RCC 7860 (cell line): ENCODE results near the gene RIPOR2.
"Not testable (repeated sequence)": the region's sequence is repeated elsewhere in the genome, so short reads cannot be mapped to it uniquely, and the experiment has no call there.

Experiments
- DNase-seq: peaks from one replicate; pipeline ENCODE4 v3.0.0-alpha.2; 2015; ENCODE audit warnings: low spot score
- FAIRE-seq: peaks from 2 replicates; lab custom pipeline; 2012; peaks lifted over from hg19 to GRCh38; lab: Jason Lieb, UNC

Gene RIPOR2

DNA sequence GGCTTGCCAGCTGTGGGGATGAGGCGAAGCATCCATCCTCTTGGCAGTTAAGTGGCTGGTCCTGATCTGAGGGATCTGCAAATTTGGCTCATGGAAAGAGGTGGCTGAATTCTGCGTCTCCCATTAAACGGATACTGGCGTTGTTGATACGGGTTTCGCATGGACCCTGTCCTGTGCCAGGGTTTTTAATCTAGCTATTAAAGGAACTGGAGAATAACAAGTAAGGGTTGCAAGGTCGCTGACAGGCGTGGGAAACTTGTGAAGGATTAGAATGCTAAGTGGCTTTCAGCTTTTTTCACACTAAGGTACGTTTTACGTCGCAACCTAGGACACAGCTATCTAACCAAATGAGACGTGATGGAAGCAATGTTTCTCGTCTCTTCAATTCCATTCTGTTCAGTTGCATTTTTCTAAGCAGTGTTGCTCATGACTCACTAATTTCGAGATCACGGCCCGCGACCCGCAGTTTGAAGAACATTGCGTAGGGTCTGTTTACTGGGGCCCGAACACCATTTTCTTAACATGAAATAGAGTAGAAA, 160.2 kb downstream of the RIPOR2 start:
- DNase-seq, result no peak

DNA sequence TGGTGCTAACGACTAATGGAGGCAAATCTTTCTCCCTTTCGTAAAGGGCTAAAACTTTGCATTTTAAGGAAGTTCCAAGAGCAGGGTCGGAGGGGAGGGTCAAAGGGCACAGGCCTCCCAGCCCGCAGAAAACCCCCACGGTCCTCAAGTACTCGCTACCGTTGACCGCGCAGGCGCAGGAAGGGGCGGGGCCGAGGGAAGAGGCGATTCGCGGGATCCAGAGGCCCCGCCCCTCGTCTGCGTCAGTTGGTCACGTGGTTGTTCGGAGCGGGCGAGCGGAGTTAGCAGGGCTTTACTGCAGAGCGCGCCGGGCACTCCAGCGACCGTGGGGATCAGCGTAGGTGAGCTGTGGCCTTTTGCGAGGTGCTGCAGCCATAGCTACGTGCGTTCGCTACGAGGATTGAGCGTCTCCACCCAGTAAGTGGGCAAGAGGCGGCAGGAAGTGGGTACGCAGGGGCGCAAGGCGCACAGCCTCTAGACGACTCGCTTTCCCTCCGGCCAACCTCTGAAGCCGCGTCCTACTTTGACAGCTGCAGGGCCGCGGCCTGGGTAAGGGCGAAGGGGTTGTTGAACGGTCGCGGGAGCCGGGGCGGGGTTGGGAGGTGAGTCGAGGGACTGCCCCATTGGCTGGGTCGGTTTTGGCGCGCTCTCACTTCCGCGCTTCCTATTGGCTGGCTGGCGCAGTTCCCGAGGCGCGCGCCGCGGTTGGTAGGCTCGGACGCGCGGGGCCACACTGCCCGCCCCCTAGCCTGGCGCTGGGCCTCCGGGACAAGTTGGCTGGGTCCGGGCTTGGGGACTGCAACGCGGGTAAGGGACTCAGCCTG, 160.9 kb downstream of the RIPOR2 start, which contains the start of gene GMNN:
Gene GMNN, plus strand, starts transcription at position 242 of the 824 bp plus-strand sequence. CDS start 2,310 bp downstream, outside the sequence.
- DNase-seq (peak; percentile 83), FAIRE-seq (peak; percentile 27)

More for the DNA sequence above, 160.2 kb downstream of the RIPOR2 start:
- FAIRE-seq, result no peak

- FAIRE-seq (no peak), DNase-seq (no peak)
These were observed 167.4 kb downstream of the RIPOR2 start for GRCh38 chr6:24768361-24768760.

DNA sequence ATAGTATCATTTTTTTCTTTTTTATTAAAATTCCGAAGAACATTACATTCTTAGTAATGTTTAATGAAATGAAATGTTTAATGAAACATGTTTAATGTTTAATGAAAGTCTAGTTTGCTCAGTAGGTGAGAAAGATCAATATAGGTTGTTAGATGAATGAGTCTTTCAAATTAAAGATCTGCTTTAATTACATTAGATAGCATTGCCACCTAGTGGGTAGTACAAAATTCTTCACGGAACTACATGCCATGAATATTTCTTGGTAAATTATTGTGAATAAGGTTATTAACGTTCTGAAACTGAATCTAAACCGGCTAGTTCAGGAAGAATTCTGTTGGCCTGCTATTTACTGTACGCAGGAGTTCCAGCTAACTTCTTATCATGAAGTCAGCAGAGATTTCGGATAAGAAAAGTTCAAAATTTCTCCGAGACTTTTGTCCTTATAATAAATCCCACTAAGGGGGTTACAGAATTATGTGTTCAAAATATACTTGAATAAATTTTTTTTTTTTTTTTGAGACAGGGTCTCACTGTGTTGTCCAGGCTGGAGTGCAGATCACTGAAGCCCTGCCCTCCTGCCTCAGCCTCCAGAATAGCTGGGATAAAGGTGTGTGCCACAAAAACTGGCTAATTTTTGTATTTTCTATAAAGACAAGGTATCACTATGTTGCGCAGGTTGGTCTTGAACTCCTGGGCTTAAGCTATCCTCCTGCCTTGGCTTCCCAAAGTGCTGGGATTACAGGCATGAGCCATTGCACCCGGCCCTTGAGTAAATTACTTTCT, 168.9 kb downstream of the RIPOR2 start:
- DNase-seq (peak; percentile 49), FAIRE-seq (peak; percentile 69)

- DNase-seq, result not testable (repeated sequence)
These were observed 169.8 kb downstream of the RIPOR2 start for GRCh38 chr6:24765968-24766367.

DNA sequence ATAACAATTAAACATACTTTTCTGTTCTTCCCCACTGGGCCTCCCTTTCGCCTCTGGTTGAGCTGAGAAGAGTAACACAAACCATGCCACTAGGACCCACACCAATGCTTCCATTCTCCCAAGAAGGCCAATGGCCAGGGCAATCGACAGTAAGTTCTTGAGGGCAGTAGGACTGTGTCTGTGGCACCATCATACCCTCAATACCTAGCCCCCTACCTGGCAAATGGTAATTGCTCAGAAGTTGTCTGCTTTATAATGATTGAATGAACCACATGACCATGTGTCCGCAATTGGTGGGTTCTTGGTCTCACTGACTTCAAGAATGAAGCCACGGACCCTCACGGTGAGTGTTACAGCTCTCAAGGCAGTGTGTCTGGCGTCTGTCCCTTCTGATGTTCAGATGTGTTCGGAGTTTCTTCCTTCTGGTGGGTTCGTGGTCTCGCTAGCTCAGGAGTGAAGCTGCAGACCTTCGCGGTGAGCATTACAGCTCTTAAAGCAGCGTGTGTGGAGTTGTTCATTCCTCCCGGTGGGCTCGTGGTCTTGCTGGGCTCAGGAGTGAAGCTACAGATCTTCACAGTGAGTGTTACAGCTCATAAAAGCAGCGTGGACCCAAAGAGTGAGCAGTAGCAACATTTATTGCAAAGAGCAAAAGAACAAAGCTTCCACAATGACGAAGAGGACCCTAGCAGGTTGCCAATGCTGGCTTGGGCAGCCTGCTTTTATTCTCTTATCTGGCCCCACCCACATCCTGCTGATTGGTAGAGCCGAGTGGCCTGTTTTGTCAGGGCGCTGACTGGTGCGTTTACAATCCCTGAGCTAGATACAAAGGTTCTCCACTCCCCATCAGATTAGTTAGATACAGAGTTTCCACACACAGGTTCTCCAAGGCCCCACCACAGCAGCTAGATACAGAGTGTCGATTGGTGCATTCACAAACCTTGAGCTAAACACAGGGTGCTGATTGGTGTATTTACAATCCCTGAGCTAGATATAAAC, 170.6 kb downstream of the RIPOR2 start:
- not testable (repeated sequence) for DNase-seq, FAIRE-seq

More at GRCh38 chr6:24765968-24766367, 169.8 kb downstream of the RIPOR2 start:
- not testable (repeated sequence) for FAIRE-seq

DNA sequence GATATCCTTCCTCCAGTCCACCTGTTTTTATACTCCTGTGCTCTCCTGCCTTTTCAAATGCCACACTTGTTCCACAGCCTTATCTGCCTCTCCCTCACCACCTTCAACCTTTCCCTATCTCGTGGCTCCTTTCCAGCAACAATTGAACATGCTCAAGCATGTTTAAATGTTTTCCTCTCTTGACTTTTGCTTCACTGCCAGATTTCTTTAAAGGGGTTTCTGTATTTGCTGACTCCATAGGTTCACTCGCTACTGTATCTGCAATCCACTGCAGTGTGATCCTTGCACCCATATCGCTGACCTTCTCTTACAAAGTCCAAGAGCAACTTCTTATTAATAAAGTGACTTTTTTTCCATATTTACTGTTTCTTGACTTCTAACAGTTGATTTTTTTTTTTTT, 172.2 kb downstream of the RIPOR2 start:
- DNase-seq (no peak), FAIRE-seq (no peak)

GRCh38 chr6:24761851-24762250, 173.9 kb downstream of the RIPOR2 start:
- DNase-seq, result no peak
- no peak for FAIRE-seq

- no peak for DNase-seq
- no peak for FAIRE-seq
These were observed 174.4 kb downstream of the RIPOR2 start for GRCh38 chr6:24761193-24761835.

DNA sequence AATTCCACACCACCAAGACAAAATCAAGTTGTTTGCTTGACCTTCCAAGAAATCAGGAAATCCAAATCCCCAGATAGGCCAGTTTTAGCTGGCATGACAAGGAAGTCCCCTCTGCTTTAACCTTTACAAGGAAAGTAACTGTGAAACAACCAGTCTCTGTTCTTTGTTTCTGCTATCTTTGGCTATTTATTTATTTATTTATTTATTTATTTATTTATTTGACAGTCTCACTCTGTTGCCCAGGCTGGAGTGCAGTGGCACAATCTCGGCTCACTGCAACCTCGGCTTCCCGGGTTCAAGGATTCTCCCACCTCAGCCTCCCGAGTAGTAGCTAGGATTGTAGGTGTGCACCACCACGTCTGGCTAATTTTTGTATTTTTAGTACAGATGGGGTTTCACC, 175.6 kb downstream of the RIPOR2 start:
- FAIRE-seq, result no peak
- DNase-seq, result no peak

- DNase-seq, result no peak
- no peak for FAIRE-seq
These were observed 176.0 kb downstream of the RIPOR2 start for GRCh38 chr6:24759718-24760117.

GRCh38 chr6:24757611-24758010, 178.1 kb downstream of the RIPOR2 start:
- FAIRE-seq (no peak), DNase-seq (no peak)

- FAIRE-seq (no peak), DNase-seq (no peak)
These were observed 180.5 kb downstream of the RIPOR2 start for GRCh38 chr6:24755279-24755678.

DNA sequence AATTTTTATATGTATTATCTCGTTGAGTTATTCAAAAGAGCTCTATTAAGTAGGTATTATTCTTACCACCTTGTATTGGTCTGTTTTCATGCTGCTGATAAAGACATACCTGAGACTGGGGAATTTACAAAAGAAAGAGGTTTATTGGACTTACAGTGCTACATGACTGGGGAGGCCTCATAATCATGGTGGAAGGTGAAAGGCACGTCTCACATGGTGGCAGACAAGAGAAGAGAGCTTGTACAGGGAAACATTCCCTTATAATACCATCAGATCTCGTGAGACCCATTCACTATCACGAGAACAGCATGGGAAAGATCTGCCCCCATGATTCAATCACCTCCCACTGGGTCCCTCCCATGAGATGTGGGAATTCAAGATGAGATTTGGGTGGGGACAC, 181.4 kb downstream of the RIPOR2 start:
- not testable (repeated sequence) for FAIRE-seq, DNase-seq
